Measurements from ENCODE around the gene PPP2R3C.
"Not testable (repeated sequence)": the region's sequence is repeated elsewhere in the genome, so short reads cannot be mapped to it uniquely, and the experiment has no call there.

The PPP2R3C gene

DNA sequence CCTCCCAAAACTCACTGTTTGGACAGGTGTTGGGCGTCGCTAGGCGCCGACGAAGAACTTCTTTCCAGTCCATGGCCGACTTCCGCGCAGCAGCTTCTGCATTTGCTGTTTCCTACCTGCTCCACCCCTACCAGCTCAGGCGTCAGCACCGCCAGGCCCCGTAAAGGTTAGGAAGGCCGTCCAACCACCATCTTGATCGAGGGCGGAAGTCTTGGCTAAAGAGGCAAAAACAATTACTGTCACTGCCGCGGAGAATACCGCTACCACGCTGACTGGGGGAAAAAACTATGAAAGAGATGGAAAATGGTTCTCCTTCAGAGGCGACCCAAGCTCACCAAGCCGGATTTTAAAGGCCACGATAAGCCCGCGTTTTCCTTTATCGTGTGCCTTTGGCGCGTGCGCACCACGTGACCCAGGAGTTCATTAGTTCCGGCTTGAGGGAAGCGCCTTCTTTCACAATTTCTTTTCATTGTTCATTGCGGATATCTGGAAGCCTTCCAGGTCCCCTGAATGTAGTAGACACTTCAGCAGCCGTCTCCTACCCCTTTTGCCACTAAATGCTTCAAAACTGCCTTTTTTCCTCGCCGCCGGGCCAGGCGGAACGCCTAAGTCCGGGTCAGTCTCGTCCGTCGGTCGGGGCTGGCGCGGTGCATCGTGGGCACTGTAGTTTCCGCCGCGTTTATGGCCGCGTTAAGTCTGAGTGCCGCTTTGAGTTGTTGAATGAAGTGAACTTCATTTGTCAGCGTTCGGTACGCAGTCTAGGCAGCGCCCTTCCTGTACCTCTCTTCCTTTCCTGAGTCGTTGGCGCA is at the start of gene PPP2R3C, which contains the start of gene PRORP:
Gene PPP2R3C, minus strand, starts transcription at position 104 of the 809 bp plus-strand sequence. Its CDS starts 31 bp downstream, at position 73.
Gene PRORP, plus strand, starts transcription at position 666 of the 809 bp plus-strand sequence. CDS start 694 bp downstream, outside the sequence.
- Mint-ChIP-seq H3K4me1 (ENCODE audit: low read depth) (peaks cover 38% of the 10 kb centered on the region), H3K36me3 (ENCODE audit: low read depth) (peaks cover 33% of the 10 kb centered on the region), H3K4me3 (peak within 1 kb of the TSS; percentile 91), H3K27me3 (ENCODE audit: low read depth) (no peaks in the 10 kb centered on the region), H3K9me3 (no peaks in the 10 kb centered on the region), H3K27ac (peak within 1 kb of the TSS; percentile 100)
- DNase-seq (ENCODE audit: low spot score) = peak; percentile 87

GRCh38 chr14:35167496-35167895 is 45.7 kb upstream of the PPP2R3C start:
- Mint-ChIP-seq H3K36me3 (ENCODE audit: low read depth) (peaks cover 38% of the 10 kb centered on the region), H3K4me1 (ENCODE audit: low read depth) (peaks cover 1% of the 10 kb centered on the region), H3K27me3 (ENCODE audit: low read depth) (no peaks in the 10 kb centered on the region), H3K27ac (no peak overlapping the region), H3K4me3 (no peak overlapping the region), H3K9me3 (peaks cover 4% of the 10 kb centered on the region)
- no peak for DNase-seq (ENCODE audit: low spot score)

DNA sequence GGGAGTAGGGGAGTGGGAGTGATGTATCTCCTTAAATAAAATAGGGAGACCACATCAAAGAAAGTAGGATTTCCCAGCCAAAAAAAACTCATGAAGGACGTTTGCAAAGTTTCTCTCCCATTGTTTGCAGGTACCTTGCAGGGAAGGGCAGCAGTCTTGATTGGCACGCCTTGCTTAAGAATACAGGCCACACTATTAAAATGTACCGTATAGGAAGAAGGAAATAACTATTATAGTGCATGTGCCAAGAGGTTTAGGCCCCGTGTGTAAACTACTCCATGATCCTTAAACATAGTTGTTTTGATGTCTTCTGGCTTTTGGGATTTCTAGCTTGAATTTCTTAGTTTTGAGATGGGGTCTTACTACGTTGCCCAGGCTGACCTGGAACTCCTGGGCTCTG is 43.1 kb upstream of the PPP2R3C start:
- DNase-seq (ENCODE audit: low spot score) = no peak
- H3K9me3 Mint-ChIP-seq = peaks cover 4% of the 10 kb centered on the region
- peaks cover 19% of the 10 kb centered on the region for H3K4me1 Mint-ChIP-seq (ENCODE audit: low read depth)
- H3K4me3 Mint-ChIP-seq = no peak overlapping the region
- H3K36me3 Mint-ChIP-seq (ENCODE audit: low read depth) = peaks cover 35% of the 10 kb centered on the region
- no peak overlapping the region for H3K27ac Mint-ChIP-seq
- no peaks in the 10 kb centered on the region for H3K27me3 Mint-ChIP-seq (ENCODE audit: low read depth)

DNA sequence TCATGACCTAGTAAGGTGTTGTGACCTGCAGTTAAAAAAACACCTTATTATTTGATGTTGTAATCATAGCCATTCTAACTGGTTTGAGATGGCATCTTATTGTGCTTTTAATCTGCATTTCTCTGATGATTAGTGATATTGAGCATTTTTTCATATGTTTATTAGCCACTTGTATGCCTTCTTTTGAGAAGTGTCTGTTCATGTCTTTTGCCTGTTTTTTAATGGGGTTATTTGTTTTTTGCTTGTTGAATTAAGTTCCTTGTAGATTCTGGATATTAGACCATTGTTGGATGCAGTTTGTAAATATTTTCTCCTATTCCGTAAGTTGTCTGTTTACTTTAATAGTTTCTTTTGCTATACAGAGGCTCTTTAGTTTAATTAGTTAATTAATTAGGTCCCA is 41.6 kb upstream of the PPP2R3C start:
- Mint-ChIP-seq H3K4me1 (ENCODE audit: low read depth) (peaks cover 22% of the 10 kb centered on the region), H3K4me3 (no peak overlapping the region), H3K27me3 (ENCODE audit: low read depth) (no peaks in the 10 kb centered on the region), H3K27ac (no peak overlapping the region), H3K36me3 (ENCODE audit: low read depth) (peaks cover 37% of the 10 kb centered on the region), H3K9me3 (no peaks in the 10 kb centered on the region)
- no peak for DNase-seq (ENCODE audit: low spot score)

DNA sequence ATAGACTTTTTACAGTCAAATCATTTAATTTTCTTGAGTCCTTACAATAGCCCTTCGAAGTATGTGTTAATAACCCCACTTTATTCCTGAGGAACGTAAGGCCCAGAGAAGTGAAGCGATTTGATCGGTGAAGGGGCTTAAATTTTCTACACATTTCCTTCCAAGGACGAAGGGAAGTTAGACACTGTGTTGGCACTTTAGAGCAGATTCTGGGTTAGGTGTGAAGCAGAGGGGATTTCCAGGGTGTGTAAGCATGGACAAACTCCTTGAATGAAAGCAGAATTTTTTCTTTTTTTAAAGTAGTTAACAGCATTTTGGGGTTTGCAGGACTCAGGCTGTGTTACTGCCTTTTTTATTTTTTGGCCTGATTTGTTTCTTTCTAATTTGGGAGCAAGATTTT is 39.4 kb upstream of the PPP2R3C start:
- H3K4me3 Mint-ChIP-seq = no peak overlapping the region
- peaks cover 29% of the 10 kb centered on the region for H3K4me1 Mint-ChIP-seq (ENCODE audit: low read depth)
- H3K36me3 Mint-ChIP-seq (ENCODE audit: low read depth) = peaks cover 28% of the 10 kb centered on the region
- H3K9me3 Mint-ChIP-seq = no peaks in the 10 kb centered on the region
- peak overlapping the region; percentile 29 for H3K27ac Mint-ChIP-seq
- DNase-seq (ENCODE audit: low spot score) = peak; percentile 10
- H3K27me3 Mint-ChIP-seq (ENCODE audit: low read depth) = no peaks in the 10 kb centered on the region

- Mint-ChIP-seq H3K36me3 (ENCODE audit: low read depth) (peaks cover 24% of the 10 kb centered on the region), H3K27ac (no peak overlapping the region), H3K9me3 (no peaks in the 10 kb centered on the region), H3K4me3 (no peak overlapping the region), H3K4me1 (ENCODE audit: low read depth) (peaks cover 36% of the 10 kb centered on the region), H3K27me3 (ENCODE audit: low read depth) (no peaks in the 10 kb centered on the region)
- no peak for DNase-seq (ENCODE audit: low spot score)
These were observed 38.1 kb upstream of the PPP2R3C start for GRCh38 chr14:35159742-35160409.

DNA sequence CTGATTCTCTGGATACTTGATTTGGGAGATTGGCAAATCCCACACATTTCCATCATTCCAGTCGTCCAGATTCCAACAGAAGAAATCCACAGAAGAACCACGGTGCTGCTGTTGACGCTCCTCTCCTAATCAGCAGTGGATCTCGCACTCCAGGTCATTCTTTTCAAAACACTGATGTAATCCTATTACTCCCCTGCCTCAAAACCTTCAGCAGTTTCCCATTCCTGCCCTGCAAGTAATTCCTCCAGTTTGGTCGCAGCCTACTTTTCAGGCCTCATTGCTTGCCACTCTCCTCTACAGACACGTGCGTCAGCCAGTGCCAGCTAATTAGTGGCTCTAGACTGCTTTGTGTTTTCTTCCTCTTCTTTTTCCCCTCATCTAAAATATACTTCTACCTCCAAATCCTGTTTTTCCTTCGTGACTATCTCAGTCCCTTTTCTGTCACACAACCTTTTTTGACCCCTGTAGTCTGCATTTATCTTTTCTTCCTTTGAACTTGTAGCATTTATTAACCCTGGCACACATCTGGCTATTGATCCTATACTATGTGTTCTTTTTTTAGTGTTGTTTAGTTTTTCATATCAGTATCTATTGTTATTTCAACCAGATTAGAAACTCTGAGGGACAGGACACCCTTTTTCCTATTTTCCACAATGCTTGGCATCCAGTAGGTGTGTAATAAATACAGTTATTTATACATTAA is 37.3 kb upstream of the PPP2R3C start:
- H3K27me3 Mint-ChIP-seq (ENCODE audit: low read depth) = no peaks in the 10 kb centered on the region
- H3K4me1 Mint-ChIP-seq (ENCODE audit: low read depth) = peaks cover 39% of the 10 kb centered on the region
- H3K27ac Mint-ChIP-seq = no peak overlapping the region
- no peaks in the 10 kb centered on the region for H3K9me3 Mint-ChIP-seq
- H3K36me3 Mint-ChIP-seq (ENCODE audit: low read depth) = peaks cover 24% of the 10 kb centered on the region
- no peak overlapping the region for H3K4me3 Mint-ChIP-seq
- DNase-seq (ENCODE audit: low spot score) = no peak

DNA sequence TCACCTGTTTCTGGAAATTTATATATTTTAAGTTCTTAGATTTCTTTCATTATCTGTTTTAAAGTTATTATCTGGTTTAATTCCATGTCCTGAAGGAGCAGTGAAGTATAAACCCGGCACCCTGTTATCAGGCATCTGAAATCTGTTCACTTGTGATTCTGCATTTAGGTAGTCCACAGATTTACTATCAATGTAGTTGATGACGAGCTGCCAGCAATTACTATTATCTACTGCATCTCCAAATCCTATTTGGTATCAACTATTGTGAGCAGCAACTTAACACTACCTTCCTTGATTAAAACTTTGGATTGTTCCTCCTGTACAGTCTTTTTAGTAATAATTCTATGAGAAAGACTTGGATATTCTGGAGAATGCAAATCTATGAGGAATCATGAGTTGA is 36.7 kb upstream of the PPP2R3C start:
- Mint-ChIP-seq H3K9me3 (no peaks in the 10 kb centered on the region), H3K36me3 (ENCODE audit: low read depth) (peaks cover 24% of the 10 kb centered on the region), H3K27me3 (ENCODE audit: low read depth) (no peaks in the 10 kb centered on the region), H3K27ac (no peak overlapping the region), H3K4me3 (no peak overlapping the region), H3K4me1 (ENCODE audit: low read depth) (peaks cover 42% of the 10 kb centered on the region)
- no peak for DNase-seq (ENCODE audit: low spot score)

DNA sequence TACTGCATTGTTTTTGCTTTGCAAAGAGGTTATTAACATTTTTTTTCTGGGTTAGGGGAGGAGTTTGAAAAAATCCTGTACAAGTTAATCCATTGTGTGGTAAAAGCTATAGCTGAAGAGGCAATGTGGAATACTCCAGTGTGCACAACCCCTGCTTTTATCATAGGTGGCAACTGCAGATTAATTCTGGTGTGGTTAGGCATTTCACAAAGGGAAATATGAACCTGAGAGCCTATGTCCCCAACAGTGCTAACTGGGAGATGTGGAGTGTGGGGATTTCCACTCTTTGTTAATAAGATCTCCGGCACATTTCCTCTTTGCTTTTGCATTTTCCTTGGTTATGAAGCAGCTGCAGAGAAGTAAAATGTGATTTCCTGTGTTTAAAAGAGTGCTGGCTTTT is 34.2 kb upstream of the PPP2R3C start:
- peak overlapping the region; percentile 24 for H3K27ac Mint-ChIP-seq
- no peak for DNase-seq (ENCODE audit: low spot score)
- no peaks in the 10 kb centered on the region for H3K9me3 Mint-ChIP-seq
- H3K27me3 Mint-ChIP-seq (ENCODE audit: low read depth) = no peaks in the 10 kb centered on the region
- no peak overlapping the region for H3K4me3 Mint-ChIP-seq
- peaks cover 27% of the 10 kb centered on the region for H3K36me3 Mint-ChIP-seq (ENCODE audit: low read depth)
- peaks cover 33% of the 10 kb centered on the region for H3K4me1 Mint-ChIP-seq (ENCODE audit: low read depth)

DNA sequence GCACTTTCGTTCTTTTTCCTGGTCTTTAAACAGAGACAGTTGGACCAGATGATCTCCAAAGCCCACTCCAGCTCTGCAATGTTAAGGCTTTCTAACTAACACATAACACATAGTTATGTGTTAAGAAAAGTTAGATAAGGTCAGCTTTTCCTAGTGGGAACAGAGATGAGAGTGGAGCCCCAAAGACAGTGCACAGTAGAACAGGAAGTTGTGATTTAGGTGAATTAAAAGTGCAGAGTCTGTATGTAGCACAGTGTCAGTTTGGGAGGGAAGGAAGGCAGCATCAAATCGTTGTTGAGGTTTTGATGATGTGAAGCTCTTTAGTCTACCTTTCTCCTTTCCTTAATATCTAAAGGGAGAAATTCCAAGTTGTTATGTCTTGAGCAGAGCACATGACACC is 32.2 kb upstream of the PPP2R3C start:
- H3K4me3 Mint-ChIP-seq = no peak overlapping the region
- no peaks in the 10 kb centered on the region for H3K27me3 Mint-ChIP-seq (ENCODE audit: low read depth)
- H3K4me1 Mint-ChIP-seq (ENCODE audit: low read depth) = peaks cover 21% of the 10 kb centered on the region
- DNase-seq (ENCODE audit: low spot score) = no peak
- no peaks in the 10 kb centered on the region for H3K9me3 Mint-ChIP-seq
- peaks cover 14% of the 10 kb centered on the region for H3K36me3 Mint-ChIP-seq (ENCODE audit: low read depth)
- H3K27ac Mint-ChIP-seq = peak overlapping the region; percentile 29

DNA sequence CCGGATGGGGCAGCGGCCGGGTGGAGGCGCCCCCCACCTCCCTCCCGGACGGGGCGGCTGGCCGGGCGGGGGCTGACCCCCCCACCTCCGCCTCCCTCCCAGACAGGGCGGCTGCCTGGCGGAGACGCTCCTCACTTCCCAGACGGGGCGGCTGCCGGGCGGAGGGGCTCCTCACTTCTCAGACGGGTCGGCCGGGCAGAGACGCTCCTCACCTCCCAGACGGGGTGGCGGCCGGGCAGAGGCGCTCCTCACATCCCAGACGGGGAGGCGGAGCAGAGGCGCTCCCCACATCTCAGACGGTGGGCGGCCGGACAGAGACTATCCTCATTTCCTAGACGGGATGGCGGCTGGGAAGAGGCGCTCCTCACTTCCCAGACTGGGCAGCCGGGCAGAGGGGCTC is 30.7 kb upstream of the PPP2R3C start:
- DNase-seq (ENCODE audit: low spot score); H3K4me3 Mint-ChIP-seq; H3K27ac Mint-ChIP-seq; H3K9me3 Mint-ChIP-seq; H3K36me3 Mint-ChIP-seq (ENCODE audit: low read depth); H3K27me3 Mint-ChIP-seq (ENCODE audit: low read depth): not testable (repeated sequence)
- H3K4me1 Mint-ChIP-seq (ENCODE audit: low read depth) = peaks cover 18% of the 10 kb centered on the region

DNA sequence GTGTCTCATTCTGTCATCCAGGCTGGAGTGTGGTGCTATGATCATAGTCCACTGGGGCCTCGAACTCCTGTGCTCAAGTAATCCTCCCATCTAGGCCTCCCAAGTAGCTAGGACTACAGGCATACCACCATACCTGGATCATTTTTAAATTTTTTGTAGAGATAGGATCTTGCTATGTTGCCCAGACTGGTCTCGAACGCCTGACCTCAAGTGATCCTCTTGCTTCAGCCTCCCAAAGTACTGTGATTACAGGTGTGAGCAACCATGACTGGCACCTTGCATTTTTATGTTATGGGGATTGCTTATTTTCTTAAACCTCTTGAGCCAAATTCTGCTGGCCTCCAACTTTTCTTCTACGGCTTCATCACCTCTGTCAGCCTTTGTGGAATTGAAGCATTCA is 27.4 kb upstream of the PPP2R3C start:
- Mint-ChIP-seq H3K4me3 (no peak overlapping the region), H3K9me3 (no peaks in the 10 kb centered on the region), H3K27ac (no peak overlapping the region), H3K36me3 (ENCODE audit: low read depth) (peaks cover 16% of the 10 kb centered on the region), H3K4me1 (ENCODE audit: low read depth) (peaks cover 9% of the 10 kb centered on the region), H3K27me3 (ENCODE audit: low read depth) (no peaks in the 10 kb centered on the region)
- peak; percentile 2 for DNase-seq (ENCODE audit: low spot score)

- Mint-ChIP-seq H3K27ac (no peak overlapping the region), H3K9me3 (no peaks in the 10 kb centered on the region), H3K27me3 (ENCODE audit: low read depth) (no peaks in the 10 kb centered on the region), H3K36me3 (ENCODE audit: low read depth) (peaks cover 15% of the 10 kb centered on the region), H3K4me3 (no peak overlapping the region), H3K4me1 (ENCODE audit: low read depth) (peaks cover 8% of the 10 kb centered on the region)
- no peak for DNase-seq (ENCODE audit: low spot score)
These were observed 25.9 kb upstream of the PPP2R3C start for GRCh38 chr14:35147711-35148110.

DNA sequence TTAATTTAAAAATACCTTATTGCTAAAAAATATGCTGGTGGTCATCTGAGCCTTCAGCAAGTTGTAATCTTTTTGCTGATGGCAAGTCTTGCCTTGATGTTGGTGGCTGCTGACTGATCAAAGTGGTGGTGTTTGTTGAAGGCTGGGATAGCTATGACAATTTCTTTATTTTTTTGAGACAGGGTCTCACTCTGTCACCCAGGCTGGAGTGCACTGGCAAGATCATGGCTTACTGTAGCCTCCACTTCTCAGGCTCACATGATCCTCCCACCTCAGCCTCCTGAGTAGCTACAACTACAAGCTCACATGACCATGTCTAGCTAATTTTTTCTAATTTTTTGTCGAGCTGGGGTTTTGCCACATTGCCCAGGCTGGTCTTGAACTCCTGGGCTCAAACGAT is 25.4 kb upstream of the PPP2R3C start:
- Mint-ChIP-seq H3K27me3 (ENCODE audit: low read depth) (no peaks in the 10 kb centered on the region), H3K4me1 (ENCODE audit: low read depth) (peaks cover 8% of the 10 kb centered on the region), H3K9me3 (no peaks in the 10 kb centered on the region), H3K27ac (no peak overlapping the region), H3K4me3 (no peak overlapping the region), H3K36me3 (ENCODE audit: low read depth) (peaks cover 15% of the 10 kb centered on the region)
- no peak for DNase-seq (ENCODE audit: low spot score)

All from T-helper 2 cell treated with Interferon-gamma antibody and Interleukin-4, amounts not matched to agents 5 μg/mL and 100 μg/mL, for 36 hours (primary cell).